SH-SY5Y (cell line): ENCODE data around the gene RPAP2.

Experiments used
- GATA2 ChIP-seq: IDR thresholded peaks from 2 replicates; pipeline ENCODE4 v1.6.1; 2011; ENCODE audit warnings: mild to moderate bottlenecking, low read depth, low read length
- GATA3 ChIP-seq: IDR thresholded peaks from 2 replicates; pipeline ENCODE4 v1.6.1; 2011; ENCODE audit warnings: low read depth, mild to moderate bottlenecking, low read length, moderate library complexity

DNA sequence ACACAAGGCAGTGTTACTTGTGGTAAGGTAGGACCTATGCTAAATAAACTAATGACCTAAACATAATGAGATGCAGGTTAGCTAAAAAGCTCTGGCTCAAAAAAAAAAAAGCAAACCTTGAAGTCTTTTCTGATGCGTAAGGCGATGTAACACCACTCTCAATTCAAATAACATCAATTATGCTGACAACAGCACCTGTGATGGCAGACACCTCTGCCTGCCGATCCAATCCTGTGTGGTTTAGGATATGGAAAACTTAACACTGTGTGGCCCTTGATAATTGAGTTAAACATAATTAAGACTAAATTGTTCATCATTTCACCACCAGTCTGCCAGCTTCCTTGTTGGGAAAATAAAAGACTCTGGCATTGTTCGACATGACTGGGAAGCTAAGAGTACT is 9.1 kb downstream of the RPAP2 start:
- TF ChIP-seq GATA3: no peak
- no peak for TF ChIP-seq GATA2
